Measurements from ENCODE around the gene CTTN. TPM values are rescaled to one million over a fixed set of nuclear protein-coding genes. Genes with fewer than 3 reads are reported as not detected.

CTTN gene
- total RNA-seq, 2 experiments from 2014 or later, result 40.9 to 41.1 TPM

DNA sequence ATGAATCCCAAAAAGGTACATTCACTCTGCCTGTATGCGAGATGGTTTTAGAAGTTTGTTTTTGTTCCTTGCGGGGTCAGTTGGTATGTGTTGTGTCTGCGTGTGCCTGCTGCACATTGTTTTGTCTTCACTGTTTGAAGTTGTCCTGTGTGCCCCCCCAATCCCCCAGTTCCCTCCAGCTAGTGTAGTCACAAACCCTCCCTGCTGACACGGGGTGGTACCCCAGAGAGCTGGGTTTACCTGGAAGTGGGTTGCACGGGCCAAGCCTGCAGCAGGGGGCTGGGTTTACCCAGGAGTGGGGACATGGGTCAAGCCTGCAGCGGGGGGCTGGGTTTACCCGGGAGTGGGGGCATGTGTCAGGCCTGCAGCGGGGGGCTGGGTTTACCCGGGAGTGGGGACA lies 22.2 kb downstream of the CTTN start:
- ChIA-PET POLR2A (no interaction called here), CTCF (no interaction called here)
- ATAC-seq (no peak), DNase-seq (no peak)
- no peaks in the 10 kb centered on the region for H3K27me3 Mint-ChIP-seq
- no peaks in the 10 kb centered on the region for H3K9me3 Mint-ChIP-seq (ENCODE audit: low read depth)
- peaks cover 8% of the 10 kb centered on the region for H3K4me1 Mint-ChIP-seq
- H3K36me3 Mint-ChIP-seq (ENCODE audit: low read depth), result peaks cover 32% of the 10 kb centered on the region
- intact Hi-C loops (cut with DNase I, micrococcal nuclease), result no loop called here
- no peak overlapping the region for H3K27ac Mint-ChIP-seq
- H3K4me3 Mint-ChIP-seq, result no peak overlapping the region

DNA sequence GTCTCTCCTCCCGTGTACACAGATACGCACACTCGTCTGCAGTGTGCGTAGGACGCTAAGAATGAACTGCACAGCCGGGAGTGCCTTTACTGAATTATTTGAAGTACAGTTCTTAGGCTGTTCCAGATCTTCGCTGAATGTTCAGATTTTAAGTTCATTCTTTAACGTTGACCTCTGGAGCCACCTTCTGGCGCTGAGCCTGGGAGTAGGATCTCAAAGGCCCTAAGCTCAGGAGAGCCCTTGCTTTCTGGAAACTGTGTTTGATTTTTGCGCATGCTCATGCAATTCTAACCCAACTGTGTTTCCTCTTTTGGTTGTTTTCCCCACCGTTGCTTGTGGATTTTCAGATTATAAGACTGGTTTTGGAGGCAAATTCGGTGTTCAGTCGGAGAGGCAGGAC lies 22.8 kb downstream of the CTTN start:
- Mint-ChIP-seq H3K4me3 (no peak overlapping the region), H3K27ac (no peak overlapping the region), H3K27me3 (no peaks in the 10 kb centered on the region), H3K36me3 (ENCODE audit: low read depth) (peaks cover 33% of the 10 kb centered on the region), H3K4me1 (peaks cover 6% of the 10 kb centered on the region), H3K9me3 (ENCODE audit: low read depth) (no peaks in the 10 kb centered on the region)
- intact Hi-C loops (cut with DNase I, micrococcal nuclease), result no loop called here
- ChIA-PET CTCF (no interaction called here), POLR2A (no interaction called here)
- no peak for ATAC-seq
- peak; percentile 31 for DNase-seq

DNA sequence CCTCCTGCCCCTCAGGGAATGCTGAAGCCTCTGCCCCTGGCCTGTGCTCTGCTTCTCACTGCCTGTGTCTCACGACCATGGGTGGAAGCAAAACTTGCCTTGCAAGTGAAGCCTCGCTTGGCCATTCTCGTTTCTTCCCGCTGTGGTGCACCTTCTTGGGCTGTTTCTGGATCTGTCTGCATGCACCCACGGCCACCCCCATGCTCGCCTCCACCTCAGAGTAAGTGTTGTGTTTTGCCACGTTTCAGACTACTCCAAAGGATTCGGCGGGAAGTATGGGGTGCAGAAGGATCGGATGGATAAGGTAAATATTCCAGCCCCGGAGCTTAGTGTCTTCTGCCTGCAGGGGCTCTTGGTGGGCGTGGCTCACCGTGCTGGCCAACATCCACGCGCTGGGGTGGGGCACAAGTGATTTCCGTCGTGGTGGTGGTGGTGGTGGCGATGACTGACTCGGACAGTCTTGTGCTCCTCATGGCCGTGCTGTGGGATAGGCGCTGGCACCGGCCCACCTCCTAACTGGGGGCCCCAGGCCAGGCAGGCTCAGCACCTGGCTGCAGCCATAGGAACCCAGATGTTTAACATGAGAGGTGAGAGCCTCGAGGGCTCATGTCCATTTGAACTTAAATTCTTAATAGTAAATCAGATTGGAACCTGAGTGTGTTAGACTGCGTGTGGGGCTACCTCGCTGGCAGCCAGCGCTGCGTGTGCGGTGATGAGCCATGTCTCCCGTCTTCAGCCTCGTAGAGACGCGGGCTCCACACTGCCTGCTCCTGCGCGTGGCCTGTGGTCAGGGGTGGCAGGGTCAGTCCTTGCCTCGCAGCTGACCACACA lies 24.6 kb downstream of the CTTN start:
- no peaks in the 10 kb centered on the region for H3K9me3 Mint-ChIP-seq (ENCODE audit: low read depth)
- POLR2A ChIA-PET, result no interaction called here
- peaks cover 5% of the 10 kb centered on the region for H3K4me1 Mint-ChIP-seq
- ATAC-seq, result no peak
- DNase-seq, result no peak
- intact Hi-C loops (cut with DNase I, micrococcal nuclease), result no loop called here
- peaks cover 31% of the 10 kb centered on the region for H3K36me3 Mint-ChIP-seq (ENCODE audit: low read depth)
- H3K27me3 Mint-ChIP-seq, result no peaks in the 10 kb centered on the region
- H3K27ac Mint-ChIP-seq, result no peak overlapping the region
- H3K4me3 Mint-ChIP-seq, result no peak overlapping the region
- CTCF ChIA-PET, result no interaction called here

DNA sequence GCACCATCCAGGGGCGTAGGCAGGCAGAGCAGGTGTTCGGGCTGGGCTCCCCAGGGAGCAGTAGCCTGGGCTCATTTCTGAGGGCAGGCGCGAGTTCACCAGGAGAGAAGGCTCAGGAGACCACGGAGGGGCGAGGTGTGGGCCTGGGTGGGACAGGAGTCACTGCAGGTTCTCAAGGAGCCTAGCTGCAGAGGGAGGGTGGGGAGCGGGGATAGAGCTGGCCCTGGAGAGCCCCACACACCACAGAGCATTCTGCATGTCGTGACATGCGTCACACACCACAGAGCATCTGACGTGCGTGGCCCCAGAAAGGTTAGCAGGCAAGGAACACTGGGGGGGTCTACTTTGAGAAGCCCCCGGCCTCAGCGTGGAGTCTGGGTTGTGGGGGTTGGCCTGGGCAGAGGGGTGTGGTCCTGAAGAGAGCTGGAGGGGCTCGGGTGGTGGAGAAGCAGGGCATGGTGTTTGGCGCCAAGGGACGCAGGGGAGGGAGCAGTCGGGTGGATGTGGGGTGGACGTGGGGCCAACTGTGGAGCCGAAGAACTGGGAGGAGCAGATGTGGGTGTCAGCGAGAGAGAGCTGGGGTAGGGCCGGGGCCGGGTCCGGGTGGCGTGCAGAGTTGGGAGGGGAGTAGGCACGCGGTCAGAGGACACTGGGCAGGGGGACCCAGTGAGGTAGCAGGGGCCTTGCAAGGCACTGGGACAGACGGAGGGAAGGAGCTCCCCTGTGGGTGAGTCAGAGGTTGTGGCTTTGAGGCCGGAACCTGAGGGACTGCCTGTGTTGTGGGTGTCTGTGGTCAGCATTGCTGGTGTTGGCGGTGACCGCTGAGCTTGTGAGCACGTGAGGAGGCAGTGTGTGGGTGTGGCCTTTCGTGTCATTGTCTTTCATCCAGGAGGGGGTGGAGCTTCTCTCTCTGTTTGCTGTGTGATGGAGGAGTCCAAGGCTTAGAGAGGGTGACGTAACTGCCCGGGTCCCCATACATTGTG lies 25.5 kb downstream of the CTTN start:
- Mint-ChIP-seq H3K4me3 (no peak overlapping the region), H3K27ac (no peak overlapping the region), H3K9me3 (ENCODE audit: low read depth) (no peaks in the 10 kb centered on the region), H3K36me3 (ENCODE audit: low read depth) (peaks cover 33% of the 10 kb centered on the region), H3K4me1 (peaks cover 5% of the 10 kb centered on the region), H3K27me3 (no peaks in the 10 kb centered on the region)
- ATAC-seq (peak; percentile 61), DNase-seq (peak; percentile 56)
- intact Hi-C loops (cut with DNase I, micrococcal nuclease), result no loop called here
- ChIA-PET POLR2A (no interaction called here), CTCF (no interaction called here)

DNA sequence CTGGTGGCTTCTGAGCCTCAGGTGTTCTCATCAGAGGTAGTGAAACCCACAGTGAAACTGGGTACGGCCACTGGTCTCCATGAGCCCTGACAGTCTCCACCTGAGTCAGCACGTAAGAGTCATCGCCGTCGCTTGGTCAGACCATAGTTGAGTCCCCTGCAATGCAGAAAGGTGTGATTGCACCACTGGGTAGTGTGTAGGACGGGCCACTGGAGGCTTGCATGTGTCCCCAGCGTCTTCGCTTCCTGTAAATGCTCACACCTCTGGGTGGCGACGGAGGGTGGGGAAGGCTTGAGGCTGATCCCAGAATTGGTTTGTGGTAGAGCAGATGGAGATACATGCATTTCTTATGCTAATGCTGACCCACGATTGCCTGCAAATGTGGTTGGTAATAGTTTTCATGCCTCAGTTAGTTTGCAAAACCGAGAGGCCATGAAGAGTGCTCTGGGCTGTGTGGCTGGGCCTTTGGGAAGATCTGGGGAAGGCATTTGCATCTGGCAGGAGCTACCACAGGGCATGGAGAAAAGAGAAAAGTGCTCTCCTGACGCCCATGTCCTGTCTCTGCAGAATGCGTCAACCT lies 26.5 kb downstream of the CTTN start:
- ATAC-seq (no peak), DNase-seq (no peak)
- POLR2A ChIA-PET, result no interaction called here
- H3K27ac Mint-ChIP-seq, result no peak overlapping the region
- H3K4me1 Mint-ChIP-seq, result peaks cover 5% of the 10 kb centered on the region
- no peak overlapping the region for H3K4me3 Mint-ChIP-seq
- no peaks in the 10 kb centered on the region for H3K9me3 Mint-ChIP-seq (ENCODE audit: low read depth)
- intact Hi-C loops (cut with DNase I, micrococcal nuclease), result no loop called here
- CTCF ChIA-PET, result no interaction called here
- H3K36me3 Mint-ChIP-seq (ENCODE audit: low read depth), result peaks cover 33% of the 10 kb centered on the region
- H3K27me3 Mint-ChIP-seq, result no peaks in the 10 kb centered on the region

DNA sequence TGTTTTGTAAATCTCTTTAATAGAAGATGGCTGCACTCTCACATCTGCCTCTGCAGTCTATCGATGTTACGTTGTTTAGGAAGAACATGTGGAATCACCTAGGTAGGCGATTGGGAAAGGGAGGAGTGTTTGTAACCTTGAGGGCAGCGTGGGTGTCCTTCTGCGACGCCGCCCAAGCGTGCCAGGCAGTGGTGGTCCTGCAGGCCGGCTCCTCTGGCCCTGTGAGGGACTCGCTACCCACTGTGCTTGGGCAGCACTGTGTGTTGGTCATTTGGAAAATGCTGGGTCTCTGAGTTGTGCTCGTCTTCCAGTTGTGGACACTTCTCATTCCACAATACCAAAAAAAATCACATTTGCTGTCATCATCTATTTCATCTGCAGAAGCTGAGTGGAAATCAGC lies 29.1 kb downstream of the CTTN start:
- Mint-ChIP-seq H3K9me3 (ENCODE audit: low read depth) (no peaks in the 10 kb centered on the region), H3K4me3 (no peak overlapping the region), H3K4me1 (peaks cover 5% of the 10 kb centered on the region), H3K27me3 (no peaks in the 10 kb centered on the region), H3K27ac (no peak overlapping the region), H3K36me3 (ENCODE audit: low read depth) (peaks cover 34% of the 10 kb centered on the region)
- POLR2A ChIA-PET, result no interaction called here
- CTCF ChIA-PET, result no interaction called here
- intact Hi-C loops (cut with DNase I, micrococcal nuclease), result no loop called here
- DNase-seq (no peak), ATAC-seq (no peak)

DNA sequence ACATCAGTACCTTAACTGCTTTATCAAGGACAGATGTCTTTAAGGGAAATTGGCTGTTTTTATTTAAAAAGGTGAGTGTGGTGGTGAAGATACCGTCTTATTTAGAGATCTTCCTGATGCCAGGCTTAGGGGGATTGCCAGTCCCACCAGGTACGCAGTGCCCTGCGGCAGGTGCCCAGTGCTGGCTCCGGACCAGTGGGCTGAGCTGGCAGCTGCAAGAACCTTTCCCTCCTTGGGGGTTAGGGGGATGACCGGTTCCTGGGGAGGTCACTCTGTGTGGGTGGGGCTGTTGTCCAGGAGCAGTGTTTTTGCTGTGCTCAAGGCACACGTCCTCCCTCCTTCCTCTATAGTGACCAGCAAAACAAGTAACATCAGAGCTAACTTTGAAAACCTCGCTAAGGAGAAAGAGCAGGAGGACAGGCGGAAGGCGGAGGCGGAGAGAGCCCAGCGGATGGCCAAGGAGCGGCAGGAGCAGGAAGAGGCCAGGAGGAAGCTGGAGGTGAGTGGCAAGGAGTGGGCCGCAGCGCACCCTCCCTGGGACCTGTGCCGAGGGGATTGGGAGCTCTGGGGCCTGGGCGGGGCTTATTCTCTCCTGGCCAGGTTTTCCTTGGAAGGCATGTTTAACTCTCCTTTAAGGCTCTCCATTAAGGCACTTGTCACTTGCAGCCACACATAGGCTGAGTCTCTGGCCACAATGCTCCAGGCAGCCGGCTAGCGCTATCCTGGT lies 30.5 kb downstream of the CTTN start:
- ATAC-seq (no peak), DNase-seq (no peak)
- ChIA-PET CTCF (no interaction called here), POLR2A (no interaction called here)
- H3K27me3 Mint-ChIP-seq, result no peaks in the 10 kb centered on the region
- peaks cover 32% of the 10 kb centered on the region for H3K36me3 Mint-ChIP-seq (ENCODE audit: low read depth)
- H3K4me1 Mint-ChIP-seq, result peaks cover 5% of the 10 kb centered on the region
- H3K9me3 Mint-ChIP-seq (ENCODE audit: low read depth), result no peaks in the 10 kb centered on the region
- intact Hi-C loops (cut with DNase I, micrococcal nuclease), result no loop called here
- H3K4me3 Mint-ChIP-seq, result no peak overlapping the region
- no peak overlapping the region for H3K27ac Mint-ChIP-seq

DNA sequence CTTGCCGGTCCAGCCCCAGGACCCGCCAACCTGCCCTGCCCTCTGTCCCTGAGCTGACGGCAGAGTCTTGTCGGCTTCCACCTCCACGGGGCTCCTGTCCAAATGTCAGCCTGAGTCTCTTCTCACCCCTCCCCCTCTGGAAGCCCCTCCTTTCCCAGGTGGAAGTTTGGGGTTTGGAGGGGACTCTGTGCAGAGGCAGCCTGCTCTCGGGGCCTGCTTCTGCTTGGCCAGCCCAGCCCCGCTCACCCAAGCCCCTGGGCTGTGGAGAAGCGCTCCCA lies 31.0 kb downstream of the CTTN start:
- peaks cover 34% of the 10 kb centered on the region for H3K36me3 Mint-ChIP-seq (ENCODE audit: low read depth)
- no peak overlapping the region for H3K27ac Mint-ChIP-seq
- no peak overlapping the region for H3K4me3 Mint-ChIP-seq
- no peak for ATAC-seq
- peaks cover 1% of the 10 kb centered on the region for H3K4me1 Mint-ChIP-seq
- H3K9me3 Mint-ChIP-seq (ENCODE audit: low read depth), result no peaks in the 10 kb centered on the region
- CTCF ChIA-PET, result no interaction called here
- no peak for DNase-seq
- no peaks in the 10 kb centered on the region for H3K27me3 Mint-ChIP-seq
- POLR2A ChIA-PET, result no interaction called here
- intact Hi-C loops (cut with DNase I, micrococcal nuclease), result no loop called here

DNA sequence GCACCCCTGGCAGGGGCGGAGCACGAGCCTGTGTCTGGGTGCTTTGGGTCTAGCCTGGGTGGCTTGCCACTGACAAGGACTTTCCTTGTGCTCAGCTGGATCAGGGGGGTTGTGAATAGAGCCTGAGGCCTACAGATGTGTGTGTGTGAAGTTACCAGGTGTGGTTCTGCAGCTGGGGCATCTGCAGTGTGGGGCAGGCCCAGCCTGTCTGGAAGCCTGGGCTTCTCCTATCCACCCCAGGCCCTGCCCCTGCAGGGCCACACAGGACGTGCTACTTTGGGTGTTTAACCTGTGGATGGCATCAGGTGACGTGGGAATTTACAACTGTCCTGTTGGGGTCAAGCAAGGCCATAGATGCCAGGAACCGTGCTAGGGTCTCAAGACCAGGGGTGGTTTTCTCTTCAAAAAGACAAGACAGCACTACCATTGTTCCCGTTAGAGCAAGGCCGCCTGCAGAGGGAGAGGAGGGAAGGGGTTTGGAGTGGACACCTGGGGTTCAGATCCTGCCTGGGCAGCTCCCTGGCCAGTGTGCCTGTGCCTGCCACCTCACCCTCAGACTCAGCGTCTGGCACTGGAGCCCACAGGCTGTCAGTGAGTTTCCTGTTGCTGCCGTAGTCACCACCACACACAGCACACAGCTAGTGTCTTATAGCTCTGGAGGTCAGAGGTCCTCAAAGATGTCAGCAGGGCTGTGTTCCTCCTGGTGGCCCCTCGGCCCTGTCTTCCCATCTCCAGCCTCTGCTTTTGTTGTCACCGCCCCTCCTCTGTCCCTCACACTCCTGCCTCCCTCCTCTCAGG lies 31.6 kb downstream of the CTTN start:
- DNase-seq (no peak), ATAC-seq (no peak)
- Mint-ChIP-seq H3K4me3 (no peak overlapping the region), H3K27me3 (no peaks in the 10 kb centered on the region), H3K36me3 (ENCODE audit: low read depth) (peaks cover 38% of the 10 kb centered on the region), H3K9me3 (ENCODE audit: low read depth) (no peaks in the 10 kb centered on the region), H3K4me1 (no peaks in the 10 kb centered on the region), H3K27ac (no peak overlapping the region)
- ChIA-PET POLR2A (no interaction called here), CTCF (no interaction called here)
- intact Hi-C loops (cut with DNase I, micrococcal nuclease), result no loop called here

DNA sequence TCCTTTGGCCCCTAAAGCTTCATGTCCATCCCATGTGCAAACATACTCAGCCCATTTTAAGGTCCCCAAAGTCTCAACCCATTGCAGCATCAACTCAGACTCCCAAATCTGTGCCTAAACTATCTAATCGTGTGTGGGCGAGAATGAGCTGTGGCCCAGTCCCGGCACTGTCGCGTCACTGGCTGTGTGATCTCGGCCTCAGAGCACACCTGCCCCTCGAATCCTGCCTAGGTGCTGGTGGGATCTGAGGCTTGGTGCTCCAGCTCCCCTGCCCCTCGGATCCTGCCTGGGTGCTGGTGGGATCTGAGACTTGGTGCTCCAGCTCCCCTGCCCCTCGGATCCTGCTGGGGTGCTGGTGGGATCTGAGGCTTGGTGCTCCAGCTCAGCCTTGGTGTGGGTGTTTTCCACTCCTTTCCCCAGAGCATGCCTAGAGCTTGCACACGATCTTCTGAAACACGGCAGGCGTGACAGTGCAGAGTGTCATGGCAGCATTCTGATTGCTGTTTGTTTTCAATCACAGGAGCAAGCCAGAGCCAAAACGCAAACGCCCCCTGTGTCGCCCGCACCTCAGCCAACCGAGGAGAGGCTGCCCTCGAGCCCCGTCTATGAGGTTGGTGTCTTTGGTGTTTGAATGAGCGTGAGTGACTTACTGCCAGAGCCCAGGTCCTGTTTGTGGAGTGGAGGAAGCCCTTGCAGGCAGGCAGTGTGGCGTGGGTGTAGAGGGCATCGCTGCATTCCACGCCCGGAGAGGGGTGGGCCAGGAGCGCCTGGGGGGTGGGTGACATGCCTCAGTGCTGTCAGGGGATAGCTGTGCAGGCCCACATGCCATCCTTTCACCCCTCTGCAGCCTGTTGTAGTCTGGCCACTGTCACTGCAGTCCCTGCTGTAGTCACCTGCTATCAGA lies 32.6 kb downstream of the CTTN start:
- Mint-ChIP-seq H3K27ac (no peak overlapping the region), H3K9me3 (ENCODE audit: low read depth) (no peaks in the 10 kb centered on the region), H3K36me3 (ENCODE audit: low read depth) (peaks cover 35% of the 10 kb centered on the region), H3K4me3 (no peak overlapping the region), H3K27me3 (no peaks in the 10 kb centered on the region), H3K4me1 (no peaks in the 10 kb centered on the region)
- intact Hi-C loops (cut with DNase I, micrococcal nuclease), result no loop called here
- ChIA-PET CTCF (no interaction called here), POLR2A (no interaction called here)
- no peak for DNase-seq
- ATAC-seq, result no peak

Data from activated CD4-positive, alpha-beta T cell treated with anti-CD3 and anti-CD28 coated beads for 36 hours (primary cell).